ENCODE data around the gene ZNRF4.
"Not testable (repeated sequence)": the region's sequence is repeated elsewhere in the genome, so short reads cannot be mapped to it uniquely, and the experiment has no call there.

Gene ZNRF4, protein sequence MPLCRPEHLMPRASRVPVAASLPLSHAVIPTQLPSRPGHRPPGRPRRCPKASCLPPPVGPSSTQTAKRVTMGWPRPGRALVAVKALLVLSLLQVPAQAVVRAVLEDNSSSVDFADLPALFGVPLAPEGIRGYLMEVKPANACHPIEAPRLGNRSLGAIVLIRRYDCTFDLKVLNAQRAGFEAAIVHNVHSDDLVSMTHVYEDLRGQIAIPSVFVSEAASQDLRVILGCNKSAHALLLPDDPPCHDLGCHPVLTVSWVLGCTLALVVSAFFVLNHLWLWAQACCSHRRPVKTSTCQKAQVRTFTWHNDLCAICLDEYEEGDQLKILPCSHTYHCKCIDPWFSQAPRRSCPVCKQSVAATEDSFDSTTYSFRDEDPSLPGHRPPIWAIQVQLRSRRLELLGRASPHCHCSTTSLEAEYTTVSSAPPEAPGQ

DNA sequence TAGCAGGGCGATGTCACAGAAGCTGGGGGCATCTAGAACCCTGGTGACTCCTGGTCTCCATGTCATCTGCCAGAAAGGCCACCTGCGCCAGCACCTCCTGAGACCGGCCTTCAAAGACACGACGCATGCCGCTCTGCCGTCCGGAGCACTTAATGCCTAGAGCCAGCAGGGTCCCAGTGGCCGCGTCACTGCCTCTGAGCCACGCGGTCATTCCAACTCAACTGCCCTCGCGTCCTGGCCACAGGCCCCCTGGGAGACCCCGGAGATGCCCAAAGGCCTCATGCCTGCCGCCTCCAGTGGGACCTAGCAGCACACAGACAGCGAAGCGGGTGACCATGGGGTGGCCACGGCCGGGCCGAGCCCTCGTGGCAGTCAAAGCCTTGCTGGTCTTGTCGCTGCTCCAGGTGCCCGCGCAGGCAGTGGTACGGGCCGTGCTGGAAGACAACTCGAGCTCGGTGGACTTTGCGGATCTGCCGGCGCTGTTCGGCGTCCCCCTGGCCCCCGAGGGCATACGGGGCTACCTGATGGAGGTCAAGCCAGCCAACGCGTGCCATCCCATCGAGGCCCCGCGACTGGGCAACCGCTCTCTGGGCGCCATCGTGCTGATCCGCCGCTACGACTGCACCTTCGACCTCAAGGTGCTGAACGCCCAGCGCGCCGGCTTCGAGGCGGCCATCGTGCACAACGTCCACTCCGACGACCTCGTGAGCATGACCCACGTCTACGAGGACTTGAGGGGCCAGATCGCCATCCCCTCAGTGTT, at the start of gene ZNRF4:
Gene ZNRF4, plus strand, starts transcription at position 51 of the 763 bp plus-strand sequence. Its CDS starts 75 bp downstream, at position 126.
- no peak for FAIRE-seq

GRCh38 chr19:5406198-5406597, 49.0 kb upstream of the ZNRF4 start:
- FAIRE-seq: not testable (repeated sequence)

DNA sequence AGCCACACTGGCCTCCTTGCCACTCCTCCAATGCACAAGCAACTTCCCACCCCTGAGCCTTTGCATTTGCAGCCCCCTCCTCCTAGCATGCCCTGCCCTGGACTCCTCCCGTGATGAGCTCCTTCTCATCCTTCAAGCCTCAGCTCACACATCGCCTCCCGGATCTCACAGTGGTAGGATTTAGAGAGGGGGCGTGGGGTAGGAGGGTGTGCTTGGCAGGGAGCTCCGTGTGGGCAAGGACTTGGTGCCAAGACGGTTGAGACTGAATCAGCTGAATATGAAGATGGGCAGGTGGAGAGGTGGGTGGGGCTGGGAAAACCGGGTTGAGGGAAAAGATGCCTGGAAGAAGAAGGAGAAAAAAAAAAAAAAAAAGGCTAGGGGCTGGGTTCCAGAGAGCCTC, 48.4 kb upstream of the ZNRF4 start:
- no peak for FAIRE-seq

DNA sequence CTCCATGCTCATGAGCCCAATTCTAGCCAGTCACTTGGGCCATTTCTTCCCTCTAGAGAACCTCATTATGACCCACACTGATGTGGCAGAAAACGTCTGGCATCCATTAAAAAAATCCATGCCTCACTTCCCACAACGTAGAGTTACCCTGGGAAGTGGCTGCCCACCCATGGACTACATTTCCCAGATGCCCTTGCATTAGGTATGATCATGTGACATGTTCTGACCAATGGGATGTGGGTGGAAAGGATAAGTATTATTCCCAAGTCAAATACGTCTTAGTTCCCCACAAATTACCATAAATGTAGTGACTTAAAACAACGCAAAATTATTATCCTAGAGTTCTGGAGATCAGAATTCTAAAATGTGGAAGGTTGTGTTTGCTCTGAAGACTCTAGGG, 47.9 kb upstream of the ZNRF4 start:
- FAIRE-seq: peak; percentile 15

DNA sequence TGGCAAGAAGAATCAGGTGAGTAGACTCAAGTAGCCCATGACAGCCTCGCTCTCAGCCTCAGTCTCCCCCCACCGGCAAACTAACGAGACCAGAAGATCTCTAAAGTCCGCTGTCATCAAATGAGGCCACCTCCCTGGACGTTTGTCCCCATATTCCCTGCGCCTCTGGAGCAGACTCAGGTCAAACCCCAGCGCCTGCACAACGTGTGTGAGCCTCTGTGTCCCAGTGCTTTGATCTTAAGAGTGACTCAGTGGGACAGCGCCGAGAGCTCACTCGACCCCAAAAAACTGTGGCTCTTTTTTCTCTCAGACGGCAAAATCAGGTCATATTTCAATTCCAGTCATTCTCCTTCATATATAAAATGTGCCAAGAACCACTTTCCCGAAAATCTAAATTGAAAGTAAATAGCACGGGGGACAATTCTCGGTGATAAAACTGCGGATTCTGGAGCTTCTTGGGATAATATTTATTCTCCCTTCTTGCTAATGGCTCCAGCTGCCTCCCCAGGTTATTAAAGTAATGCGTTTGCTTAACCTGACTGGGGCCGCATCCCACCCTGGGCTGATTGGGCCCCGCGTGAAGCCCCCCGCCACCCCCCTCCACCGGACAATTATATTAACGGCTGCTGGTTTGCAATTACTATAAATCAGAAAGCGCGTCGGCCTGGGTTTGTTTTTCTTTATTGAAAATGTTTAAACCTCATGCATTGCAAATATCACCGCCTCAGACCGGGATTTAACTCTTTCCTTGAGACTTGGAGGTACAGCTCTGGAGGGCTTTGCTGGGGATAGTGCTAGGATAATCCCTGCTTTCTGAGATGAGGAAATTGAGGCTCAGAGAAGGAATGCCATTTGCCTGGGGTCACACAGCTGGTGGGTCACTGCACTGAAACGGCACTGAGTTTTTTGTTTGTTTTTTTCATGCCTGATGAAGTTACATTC, 37.5 kb upstream of the ZNRF4 start:
- FAIRE-seq: no peak

DNA sequence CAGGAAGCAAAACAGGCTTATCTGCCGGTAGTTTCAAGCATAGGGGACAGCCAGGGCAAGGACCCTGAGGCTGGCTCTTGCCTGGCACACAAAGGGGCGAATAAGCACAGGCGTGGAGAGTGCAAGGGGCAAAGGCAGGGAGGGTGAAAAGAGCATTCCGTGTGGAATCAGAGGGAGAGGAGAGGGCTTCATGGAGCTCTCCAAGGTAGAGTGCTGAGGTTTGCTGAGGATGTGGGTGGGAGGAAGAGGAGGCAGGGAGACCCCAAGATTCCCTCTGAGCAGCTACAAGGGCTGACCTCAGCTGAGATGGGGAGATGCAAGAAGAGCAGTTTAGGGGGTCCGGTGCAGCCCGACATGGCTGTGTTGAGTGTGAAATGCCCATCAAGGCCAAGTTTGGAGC, 36.5 kb upstream of the ZNRF4 start:
- FAIRE-seq: no peak

DNA sequence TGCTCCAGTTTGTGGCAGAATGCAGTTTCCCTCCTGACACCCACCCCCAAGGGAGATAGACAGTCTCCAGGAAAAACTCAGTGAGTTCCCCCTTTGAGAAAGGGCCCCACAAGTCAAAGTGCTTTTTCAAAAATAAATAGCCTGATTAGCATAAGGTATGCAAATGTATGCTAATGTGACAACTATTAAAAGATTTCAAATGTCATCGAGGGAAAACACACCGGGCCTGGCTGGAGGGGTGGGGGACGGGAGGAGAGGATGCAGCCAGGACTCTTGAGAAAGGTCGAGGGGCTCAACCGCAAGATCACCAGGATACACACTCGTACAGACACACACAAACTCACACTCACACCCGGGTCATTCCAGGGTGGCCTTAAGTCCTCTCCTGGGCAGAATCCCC, 34.3 kb upstream of the ZNRF4 start:
- no peak for FAIRE-seq

GRCh38 chr19:5423567-5424125, 31.6 kb upstream of the ZNRF4 start:
- FAIRE-seq: no peak

DNA sequence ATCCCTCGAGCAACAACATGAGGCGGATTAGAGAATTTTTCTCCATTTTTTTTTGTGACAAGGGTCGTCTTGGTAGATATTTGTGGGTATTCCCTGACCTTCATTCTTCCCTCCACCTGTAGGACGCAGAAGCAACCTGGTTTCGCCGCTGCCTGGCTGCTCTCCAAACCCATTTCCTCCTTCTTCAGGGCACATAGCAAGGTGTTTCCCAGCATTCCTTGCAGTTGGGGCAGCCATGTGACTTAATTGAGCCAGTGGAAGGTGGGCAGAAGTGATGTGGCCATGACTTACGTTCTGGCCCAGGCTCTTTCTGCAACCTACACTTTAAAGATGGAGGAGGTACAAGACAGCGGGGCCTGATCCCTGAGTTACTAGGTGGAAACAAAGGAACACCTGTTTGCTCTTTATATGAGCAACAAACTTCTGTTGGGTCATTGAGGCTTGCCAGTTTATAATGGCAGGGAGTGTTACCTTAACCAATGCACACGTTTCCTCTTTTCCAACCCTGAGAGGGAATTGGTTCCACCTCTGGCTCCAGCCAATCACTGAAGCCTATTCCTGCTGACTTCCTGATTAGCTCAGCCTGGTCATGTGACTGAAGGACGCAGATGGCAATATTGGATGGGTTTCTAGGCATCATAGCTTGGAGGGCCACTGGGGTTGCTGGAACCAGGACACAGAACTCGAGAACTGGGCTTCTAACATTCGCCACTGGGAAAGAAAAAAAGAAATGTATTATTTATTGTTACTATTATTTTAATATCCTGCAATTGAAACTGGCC, 30.8 kb upstream of the ZNRF4 start:
- FAIRE-seq: no peak

GRCh38 chr19:5425260-5425659, 30.0 kb upstream of the ZNRF4 start:
- no peak for FAIRE-seq

DNA sequence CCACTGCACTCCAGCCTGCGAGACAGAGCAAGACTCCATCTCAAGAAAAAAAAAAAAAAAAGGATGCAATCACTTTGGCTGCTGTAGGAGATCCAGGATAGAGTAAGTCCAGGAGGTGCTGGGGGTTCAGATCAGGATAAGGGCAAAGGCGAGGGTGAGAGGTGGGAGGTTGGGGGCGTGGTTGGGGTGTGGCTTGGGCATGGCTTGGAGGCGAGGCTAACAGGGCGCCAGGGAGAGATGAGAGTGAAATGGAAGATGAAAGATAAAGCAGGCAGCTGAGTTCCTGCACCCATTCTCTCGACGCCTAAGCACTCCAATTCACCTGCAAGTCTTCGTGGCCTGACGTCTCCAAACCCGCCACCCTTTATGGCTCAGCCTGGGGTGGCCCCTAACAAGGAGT, 25.0 kb upstream of the ZNRF4 start:
- FAIRE-seq: no peak

GRCh38 chr19:5432687-5433086, 22.5 kb upstream of the ZNRF4 start:
- no peak for FAIRE-seq

GRCh38 chr19:5434351-5434917, 20.8 kb upstream of the ZNRF4 start:
- no peak for FAIRE-seq

DNA sequence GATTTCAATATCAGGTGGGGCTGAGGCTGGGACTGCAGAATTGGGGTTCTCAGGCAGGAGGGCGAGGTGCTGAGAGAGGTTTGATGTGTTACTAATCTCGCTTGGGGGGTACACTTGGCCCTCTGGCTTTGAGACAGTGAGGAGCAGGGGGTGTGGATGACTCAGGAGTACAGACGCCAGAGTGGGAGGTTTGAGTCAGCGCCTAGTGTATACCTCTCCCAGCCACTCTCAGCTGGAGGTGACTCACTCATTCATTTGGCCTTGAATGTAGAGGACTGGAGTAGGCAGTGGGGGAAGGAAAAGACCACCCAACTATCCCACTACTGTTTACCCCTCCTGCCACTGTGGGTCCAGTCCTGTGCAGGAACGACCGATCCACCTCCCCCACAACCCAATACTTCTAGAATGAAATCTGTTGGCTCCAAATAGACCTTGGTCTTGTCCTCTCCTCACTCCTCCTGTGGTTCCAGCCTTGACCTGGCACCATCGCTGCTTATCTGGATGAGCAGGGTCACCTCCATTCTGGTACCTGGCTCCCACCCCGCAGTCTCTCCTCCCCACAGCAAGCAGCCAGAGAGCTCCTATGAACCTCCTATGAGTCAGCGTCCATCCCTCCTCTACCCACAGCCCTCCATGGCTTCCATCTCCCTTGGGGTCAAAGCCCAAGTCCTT, 20.1 kb upstream of the ZNRF4 start:
- no peak for FAIRE-seq

DNA sequence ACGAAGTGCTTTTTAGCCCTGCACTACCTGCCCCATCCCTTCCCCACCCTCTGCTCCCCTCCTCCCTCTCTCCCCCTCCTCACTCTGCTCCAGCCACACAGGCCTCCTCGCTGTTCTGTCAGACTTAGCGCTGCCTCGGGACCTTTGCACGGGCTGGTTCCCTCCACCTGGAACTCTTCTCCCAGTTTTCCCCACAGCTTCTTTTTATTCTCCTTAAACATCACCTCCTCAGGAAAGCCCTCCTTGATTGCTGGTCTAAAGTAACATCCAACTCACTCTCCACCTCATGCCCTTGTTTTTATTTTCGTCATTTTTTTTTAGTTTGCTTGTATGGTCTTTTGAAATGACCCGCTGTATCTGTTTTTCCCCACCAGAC, 19.6 kb upstream of the ZNRF4 start:
- no peak for FAIRE-seq

DNA sequence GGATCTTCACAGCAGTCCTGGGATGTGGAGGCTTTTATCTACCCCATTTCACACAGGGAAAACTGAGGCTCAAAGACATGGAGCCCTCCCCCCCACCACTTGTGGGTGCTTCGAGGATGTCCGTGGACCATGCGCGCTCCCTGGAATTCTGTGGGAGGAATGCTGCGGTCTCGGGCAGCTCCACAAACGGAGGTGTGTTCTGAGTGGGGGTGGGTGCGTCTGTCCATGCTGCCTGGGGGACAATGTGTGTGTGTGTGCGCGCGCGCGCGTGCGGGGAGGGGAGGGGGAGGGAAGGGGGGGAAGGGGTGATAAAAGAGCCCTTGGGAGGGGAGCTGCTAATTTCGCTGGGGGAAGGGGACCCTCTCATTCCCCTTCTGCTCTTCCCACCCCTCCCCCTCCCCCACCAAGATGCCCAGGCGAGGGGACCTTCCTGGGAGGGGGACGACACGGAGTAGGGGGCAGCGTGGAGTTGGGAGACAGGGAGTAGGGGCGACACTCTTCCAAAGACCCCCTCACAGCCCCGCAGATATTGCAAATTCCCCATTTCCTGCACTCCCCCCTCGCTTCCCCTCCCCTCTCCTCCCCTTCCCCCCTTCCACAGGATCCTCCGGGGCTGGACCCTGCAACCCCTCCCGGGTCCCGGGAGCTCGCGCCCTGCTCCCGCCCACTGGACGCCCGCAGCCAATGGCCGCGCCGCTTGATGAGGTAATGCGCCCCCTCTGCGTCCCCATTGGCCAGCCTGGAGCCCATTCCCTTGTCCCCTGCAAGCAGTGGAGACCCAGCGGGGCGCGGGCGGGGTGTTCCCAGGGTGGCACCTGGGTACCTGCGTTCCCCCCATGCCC, 18.9 kb upstream of the ZNRF4 start:
- no peak for FAIRE-seq

DNA sequence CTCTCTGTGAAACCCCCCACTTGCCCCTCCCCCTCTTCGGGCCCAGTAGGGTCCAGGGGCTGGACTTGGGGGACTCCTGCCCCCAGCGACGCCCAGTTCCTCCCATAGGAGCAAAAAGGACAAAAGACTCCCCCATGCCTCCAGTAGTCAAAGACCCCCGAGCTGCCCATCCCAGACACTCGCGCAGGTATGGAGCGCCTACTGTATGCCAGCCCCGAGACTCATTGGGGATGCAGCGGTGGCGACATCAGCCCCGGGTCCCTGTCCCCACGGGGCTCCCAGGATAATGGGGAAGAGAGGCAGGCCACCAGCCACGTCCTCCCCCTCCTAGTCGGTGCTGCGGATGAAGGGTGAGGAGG, 18.3 kb upstream of the ZNRF4 start:
- FAIRE-seq: no peak

- not testable (repeated sequence) for FAIRE-seq
Observed at GRCh38 chr19:5438756-5439155, 16.5 kb upstream of the ZNRF4 start.

- no peak for FAIRE-seq
Observed at GRCh38 chr19:5439452-5439851, 15.8 kb upstream of the ZNRF4 start.

GRCh38 chr19:5440299-5440698, 14.9 kb upstream of the ZNRF4 start:
- FAIRE-seq: no peak
